Measurements from ENCODE around the gene TLCD3B.

- TF ChIP-seq CTCF (IDR thresholded peaks at IDR 0.05) (no peak), POLR2A (IDR thresholded peaks at IDR 0.05) (no peak)
These were observed 2.2 kb upstream of the TLCD3B start for GRCh38 chr16:30033270-30033669.
